Effector CD8-positive, alpha-beta T cell (primary cell): Measurements from ENCODE around the gene ZNF511.
A peak's percentile ranks its signal among the peaks of the same experiment; 100 is the strongest.
"Not testable (repeated sequence)": the region's sequence is repeated elsewhere in the genome, so short reads cannot be mapped to it uniquely, and the experiment has no call there.

Source experiments
- DNase-seq: peaks from one replicate; lab custom pipeline; 2025; lab: John Stamatoyannopoulos, UW

Gene ZNF511

DNA sequence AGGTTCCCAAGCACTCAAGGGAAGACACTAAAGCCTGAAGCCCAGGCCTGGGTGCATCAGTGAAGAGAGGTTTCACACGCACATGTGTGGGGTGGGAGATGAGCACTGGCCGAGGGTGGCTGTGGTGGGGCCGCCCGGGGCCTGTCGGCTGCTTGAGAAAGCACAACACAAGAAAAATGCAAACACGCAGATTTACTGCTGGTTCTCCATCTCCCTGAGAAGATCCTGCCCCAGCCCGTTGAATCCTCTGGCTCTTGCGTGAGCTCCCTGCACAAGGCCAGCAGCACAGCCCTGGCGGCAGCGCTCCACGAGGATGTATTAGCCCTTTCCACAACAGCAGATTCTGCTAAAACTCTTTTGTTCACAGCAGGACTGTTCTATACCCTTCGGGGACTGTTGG lies 6.2 kb downstream of the ZNF511 start:
- DNase-seq = no peak

DNA sequence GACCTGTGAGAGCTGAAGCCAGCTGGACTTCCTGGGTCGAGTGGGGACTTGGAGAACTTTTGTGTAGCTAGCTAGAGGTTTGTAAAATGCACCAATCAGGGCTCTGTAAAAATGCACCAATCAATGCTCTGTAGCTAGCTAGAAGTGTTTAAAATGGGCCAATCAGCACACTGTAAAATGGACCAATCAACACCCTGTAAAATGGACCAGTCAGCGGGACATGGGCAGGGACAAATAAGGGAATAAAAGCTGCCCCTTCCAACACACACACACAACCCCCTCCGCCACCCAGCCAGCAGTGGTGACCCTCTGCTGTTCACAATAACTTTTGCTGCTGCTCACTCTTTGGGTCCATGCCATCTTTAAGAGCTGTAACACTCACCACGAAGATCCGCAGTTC lies 7.1 kb downstream of the ZNF511 start:
- DNase-seq = no peak

DNA sequence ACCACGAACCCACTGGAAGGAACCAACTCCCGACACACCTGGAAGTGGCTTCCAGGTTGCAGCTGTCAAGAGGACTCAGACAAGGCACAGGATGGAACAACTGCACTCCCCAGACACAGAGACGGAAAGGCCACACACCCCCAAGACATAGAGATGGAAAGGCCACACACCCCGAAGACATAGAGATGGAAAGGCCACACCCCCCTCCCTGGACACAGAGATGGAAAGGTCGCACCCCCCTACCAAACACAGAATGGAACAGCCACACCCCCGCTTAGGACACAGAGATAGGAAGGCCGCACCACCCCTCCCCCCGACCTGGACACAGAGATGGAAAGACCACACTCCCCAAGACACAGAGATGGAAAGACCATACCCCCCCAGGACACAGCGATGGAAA lies 7.6 kb downstream of the ZNF511 start:
- DNase-seq = no peak

DNA sequence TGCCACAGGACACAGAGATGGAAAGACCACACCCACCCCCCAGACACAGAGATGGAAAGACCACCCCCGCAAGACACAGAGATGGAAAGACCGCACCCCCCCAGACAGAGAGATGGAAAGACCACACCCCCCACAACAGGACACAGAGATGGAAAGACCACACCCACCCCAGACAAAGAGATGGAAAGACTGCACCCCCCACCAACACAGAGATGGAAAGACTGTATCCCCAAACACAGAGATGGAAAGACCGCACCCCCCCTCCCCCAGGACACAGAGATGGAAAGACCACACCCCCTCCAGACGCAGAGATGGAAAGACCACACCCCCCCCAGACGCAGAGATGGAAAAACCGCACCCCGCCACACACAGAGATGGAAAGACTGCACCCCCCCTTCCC lies 8.0 kb downstream of the ZNF511 start:
- no peak for DNase-seq

DNA sequence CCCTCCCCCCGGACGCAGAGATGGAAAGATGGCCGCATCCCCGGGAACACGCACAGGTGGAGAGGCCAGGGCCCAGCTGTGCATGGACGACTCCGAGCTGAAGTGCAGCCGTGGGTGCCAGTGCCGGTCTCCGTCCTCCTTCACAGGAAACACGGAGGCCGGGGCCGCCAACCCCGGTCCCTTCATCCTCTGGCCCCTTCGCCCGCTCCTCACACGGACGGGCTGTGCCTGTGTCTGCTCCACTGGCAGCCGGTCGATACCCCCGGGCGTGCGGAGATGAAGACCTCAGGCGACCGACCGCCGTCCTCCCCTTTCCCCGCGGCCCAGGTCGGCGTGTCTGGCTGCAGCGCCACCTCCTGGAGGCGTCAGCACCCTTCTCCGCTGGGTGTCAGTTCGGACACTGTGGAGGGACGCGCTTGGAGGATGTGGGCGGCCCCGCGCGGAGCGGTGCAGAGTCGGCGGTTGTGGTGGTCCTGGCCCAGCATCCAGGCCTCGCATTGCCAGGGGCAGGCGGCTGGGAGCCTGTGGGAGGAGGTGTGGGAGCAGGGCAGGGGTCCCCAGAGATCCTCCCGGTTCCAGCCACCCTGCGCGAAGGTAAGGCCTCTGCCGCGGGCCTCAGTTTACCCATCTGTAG lies 9.9 kb downstream of the ZNF511 start:
- DNase-seq = peak; percentile 52

DNA sequence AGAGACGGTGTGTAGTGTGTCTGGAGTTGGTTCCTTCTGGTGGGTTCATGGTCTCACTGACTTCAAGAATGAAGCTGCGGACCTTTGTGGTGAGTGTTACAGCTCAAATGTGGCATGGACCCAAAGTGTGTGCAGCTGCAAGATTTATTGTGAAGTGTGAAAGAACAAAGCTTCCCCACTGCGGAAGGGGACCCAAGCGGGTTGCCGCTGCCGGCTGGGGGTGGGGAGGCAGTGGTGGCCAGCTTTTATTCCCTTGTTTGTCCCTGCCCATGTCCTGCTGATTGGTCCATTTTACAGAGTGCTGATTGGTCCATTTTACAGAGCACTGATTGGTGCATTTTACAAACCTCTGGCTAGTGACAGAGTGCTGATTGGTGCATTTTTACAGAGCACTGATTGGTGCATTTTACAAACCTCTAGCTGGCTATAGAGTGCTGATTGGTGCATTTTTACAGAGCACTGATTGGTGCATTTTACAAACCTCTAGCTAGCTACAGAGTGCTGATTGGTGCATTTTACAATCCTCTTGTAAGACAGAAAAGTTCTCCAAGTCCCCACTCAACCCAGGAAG lies 12.2 kb downstream of the ZNF511 start:
- not testable (repeated sequence) for DNase-seq

DNA sequence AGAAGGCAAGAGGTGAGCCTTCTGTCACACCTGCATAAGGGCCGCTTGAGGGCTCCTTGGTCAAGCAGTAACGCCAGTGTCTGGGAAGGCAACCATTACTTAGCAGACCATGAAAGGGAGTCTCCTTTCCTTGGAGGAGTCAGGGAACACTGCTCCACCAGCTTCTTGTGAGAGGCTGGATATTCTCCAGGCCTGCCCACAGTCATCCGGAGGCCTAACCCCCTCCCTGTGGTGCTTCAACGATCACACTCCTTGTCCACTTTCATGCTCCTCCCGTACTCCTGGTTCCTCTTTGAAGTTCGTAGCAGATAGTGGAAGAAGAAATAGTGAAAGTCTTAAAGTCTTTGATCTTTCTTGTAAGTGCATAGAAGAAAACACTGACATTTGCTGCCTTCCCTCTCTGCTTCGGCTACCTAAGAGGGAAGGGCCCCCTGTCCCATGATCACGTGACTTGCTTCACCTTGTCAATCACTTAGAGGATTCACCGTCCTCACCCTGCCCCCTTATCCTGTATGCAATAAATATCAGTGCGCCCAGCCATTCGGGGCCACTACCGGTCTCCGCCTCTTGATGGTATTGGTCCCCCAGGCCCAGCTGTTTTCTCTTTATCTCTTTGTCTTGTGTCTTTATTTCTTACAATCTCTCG lies 13.5 kb downstream of the ZNF511 start:
- not testable (repeated sequence) for DNase-seq

DNA sequence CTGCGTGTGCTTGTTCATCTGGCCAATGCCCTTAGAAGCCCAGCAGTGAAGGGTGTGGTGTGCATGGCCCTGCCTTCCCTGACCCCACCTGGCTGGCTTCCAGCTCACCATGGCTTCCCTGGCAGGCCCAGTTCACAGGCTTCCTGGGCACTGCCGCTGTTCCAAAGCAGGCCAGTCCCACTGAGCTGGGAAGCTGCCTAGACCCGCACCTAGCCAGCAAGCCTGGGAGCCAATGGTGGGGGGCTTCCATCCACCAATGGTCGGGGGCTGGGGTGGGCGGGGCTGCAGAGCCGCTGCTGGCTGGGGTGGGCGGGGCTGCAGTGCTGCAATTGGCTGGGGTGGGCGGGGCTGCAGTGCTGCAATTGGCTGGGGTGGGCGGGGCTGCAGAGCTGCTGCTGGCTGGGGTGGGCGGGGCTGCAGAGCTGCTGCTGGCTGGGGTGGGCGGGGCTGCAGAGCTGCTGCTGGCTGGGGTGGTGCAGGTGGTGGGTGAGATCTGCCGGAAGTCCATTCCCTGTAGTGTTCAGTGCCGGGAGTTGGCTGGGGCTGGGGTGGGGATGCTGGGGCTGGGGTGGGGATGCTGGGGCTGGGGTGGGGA lies 15.6 kb downstream of the ZNF511 start:
- DNase-seq = peak; percentile 38

DNA sequence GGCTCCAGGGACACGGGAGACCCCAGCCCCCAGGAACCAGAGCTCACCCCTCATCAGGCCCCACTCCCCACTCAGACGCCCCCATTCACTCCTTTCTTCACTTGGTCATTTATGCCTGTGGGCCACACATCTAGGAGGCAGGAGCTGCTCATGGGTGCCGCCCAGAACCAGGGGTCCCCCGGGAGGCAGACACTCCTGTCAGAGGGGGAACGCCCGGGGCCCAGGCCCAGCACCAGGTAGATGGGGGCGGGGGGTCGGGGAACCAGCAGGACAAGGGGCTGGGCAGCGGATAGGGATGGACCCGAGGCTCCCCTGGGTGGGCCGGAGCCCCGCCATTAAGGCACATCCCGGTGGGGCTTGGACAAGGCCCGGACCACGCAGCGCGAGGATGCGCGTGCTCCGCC lies 16.1 kb downstream of the ZNF511 start:
- no peak for DNase-seq

DNA sequence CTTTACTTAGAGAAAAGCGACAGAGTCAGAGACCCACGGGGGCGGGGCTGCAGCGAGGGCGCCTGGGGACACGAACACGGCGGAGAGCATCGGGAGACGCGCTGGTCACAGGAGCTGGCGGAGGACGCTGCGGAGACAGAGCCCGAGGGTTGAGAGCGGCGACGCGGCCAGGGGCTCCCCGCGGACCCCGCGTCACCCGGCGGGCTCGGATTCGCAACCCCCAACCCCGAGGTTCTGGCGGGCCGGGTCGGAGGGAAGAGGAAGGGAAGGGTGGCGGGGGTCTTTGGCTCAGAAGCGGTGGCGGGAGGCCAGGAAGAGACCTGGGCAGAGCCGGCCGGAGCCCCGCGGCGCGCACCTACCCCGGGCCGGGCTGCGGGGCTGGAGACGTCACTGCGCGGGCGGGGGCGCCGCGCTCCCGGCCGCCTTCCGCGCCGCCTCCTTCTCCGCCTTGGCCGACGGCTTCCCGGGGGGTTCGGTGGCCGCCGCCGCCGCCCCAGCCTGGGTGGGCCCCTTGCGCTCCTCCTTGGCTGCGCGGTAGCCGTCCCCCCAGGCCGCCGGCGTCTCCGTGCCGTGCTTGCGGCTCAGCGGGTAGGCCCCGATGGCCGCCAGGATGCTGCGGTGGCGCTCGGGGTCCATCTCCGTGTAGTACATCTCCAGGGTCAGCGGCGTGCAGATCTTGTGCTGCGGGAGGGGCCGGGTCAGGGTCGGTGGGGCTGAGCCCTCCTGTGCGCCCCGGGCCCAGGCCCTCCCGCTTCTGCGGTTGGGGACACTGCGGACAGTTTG lies 16.9 kb downstream of the ZNF511 start:
- DNase-seq = no peak

DNA sequence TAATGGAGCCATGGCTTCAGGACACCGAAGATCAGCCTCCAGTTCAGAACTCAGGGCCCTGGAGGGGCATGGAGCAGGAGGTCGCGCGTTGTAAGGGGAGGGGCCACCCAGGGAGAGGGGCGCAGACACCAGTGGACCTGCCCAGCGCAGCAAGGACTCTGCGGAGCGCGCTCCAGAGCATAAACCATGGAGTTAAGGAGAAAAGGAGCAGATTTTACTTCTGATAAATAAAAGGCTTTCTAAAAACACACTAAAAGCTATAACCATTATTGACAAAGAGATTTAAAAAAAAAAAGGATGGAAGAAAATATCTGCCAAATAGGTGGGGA lies 17.5 kb downstream of the ZNF511 start:
- no peak for DNase-seq

DNA sequence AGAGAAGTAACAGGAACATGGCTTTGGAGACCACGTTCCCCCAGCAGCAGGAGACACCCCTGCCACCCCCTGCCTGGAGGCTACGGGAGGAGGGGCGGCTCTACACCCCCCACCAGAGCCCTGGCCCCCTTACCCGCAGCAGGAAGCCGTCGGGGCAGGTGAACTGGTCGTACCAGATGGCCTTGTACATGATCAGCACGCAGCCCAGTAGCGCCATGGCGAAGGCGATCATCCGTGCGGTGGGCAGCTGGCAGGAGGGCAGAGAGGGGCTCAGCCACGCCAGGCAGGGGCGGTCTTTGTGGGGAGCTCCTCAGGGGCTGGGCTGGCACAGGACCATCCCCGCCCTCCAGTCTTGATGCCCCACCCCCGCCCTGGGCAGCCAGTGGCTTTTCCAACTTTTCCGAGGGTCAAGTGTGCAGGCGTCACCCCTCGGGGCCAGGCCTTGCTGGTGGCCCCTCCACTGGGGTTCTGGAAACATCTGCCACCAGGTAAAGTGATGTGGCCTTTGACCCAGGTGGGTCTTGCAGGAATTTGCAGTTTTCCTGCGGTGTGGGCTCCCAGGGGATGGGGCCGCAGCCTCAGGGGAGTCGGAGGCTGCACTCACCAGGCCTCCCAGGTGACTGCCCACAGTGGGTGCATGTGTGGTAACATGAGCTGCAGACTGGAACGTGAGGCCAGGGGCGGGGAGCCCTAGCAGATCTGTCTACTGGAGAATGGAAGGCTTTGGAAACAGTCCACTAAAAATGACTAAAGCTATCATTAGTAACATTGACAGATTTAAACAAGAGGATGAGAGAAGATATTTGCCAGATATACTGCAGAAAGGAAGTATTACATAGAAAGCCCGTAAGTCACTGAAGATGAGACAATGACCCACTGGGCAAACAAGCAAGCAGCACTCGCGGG lies 18.3 kb downstream of the ZNF511 start:
- DNase-seq = no peak

DNA sequence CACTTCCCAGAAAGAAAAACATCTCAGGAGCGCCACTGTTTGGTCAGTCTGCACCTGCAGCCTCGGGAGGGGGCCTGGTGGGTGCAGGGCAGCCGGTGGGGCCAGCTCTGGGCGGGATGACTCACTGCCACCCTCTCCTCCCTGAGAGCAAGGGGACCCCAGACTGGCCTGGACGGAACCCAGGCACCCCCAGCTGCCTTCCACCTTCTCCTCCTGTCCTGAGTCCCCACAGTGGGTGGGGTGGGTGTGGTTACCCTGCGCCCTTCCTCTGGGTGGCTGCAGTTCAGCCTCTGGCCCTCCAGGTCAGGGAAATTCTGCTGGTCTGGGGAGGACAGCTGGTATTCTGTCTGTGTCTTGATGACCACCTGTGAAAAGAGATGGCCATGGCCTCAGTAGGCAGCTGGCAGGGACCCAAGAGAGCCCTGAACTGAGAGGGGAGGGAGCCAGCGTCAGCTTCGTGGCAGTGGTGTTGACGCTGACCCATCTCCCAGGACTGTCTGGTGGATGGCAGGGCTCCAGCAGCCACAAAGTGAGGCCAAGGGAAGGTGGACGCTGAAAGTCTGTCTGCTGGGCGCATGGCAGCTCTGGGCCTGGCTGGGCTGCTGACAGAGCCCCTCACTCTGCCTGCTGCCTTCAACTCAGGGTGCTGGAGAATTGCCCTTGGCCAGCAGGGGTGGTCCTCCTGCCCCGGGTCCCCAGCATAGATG lies 19.1 kb downstream of the ZNF511 start:
- no peak for DNase-seq

DNA sequence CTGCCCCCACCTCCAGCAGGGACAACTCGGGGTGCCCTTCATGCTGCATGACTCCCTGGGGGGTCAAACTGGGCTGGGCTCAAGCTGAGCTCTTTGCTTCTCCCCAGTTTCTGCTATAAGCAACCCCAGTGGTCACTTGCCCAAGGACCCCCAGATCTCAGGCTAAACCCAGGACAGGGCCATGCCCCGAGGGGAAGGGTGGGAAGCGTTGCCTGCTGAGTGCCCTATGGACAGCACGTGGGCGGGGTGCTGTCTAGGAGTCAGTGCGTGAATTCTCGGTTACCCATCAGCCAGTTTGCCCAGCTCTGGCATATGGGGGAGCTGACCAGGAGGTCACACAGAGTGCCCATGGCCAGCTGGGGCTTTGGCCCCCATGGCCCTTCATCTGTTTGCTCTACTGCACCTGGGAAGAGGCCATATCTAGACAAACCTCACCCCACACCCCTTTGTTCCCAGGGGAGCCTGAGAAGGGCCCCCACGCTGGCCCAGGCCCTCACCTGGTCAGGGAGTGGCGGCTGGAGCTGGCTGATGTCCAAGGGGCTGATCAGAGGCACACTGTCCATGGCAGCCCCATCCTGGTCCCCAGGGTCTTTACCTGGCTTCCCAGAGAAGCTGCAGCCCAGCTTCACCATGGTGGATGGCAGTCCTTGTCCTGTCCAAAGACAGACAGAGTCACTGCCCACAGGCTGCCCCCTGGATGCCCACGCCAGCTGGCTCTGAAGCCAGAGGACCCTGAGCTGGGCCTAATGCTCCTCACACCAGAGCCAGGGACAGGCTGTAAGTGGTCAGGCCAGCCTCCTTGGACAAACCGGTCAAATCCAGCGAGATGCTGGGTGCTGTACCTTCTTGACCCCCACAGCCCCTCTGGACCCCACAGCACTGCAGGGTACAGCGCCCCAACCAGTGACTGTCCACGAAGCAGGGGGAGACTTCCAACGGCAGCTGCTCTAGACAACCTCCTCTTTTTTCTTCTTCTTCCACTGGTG lies 19.9 kb downstream of the ZNF511 start:
- no peak for DNase-seq

DNA sequence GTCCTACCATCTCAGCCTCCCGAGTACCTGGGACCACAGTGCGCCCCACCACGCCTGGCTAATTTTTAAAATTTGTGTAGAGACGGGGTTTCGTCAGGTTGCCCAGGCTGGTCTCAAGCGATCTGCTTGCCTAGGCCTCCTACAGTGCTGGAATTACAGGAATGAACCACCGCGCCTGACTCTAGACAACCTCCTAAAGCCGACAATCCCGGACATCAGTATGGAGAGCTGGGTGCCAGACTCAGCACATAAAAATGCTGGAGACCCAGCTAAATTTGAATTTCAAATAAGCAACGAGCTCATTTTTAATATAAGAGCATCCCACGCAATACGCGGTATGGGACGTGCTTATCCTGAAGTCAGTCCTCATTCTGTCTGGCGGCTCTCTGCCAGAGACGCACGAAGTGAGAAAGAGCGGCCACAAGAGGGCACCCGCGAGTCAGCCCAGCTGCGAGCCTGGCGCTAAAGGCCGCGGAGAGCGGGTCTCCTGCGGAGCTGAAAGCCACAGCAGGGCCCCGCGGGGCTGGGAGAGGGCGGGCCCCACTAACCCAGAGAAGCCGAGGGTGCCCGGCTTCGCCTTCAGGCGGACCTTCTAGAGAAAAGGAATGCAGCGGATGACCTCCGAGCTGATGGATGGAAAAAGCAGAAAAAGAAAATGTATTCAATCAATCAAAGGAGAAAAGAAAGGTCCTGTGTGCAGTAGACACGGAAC lies 20.9 kb downstream of the ZNF511 start:
- peak; percentile 78 for DNase-seq

DNA sequence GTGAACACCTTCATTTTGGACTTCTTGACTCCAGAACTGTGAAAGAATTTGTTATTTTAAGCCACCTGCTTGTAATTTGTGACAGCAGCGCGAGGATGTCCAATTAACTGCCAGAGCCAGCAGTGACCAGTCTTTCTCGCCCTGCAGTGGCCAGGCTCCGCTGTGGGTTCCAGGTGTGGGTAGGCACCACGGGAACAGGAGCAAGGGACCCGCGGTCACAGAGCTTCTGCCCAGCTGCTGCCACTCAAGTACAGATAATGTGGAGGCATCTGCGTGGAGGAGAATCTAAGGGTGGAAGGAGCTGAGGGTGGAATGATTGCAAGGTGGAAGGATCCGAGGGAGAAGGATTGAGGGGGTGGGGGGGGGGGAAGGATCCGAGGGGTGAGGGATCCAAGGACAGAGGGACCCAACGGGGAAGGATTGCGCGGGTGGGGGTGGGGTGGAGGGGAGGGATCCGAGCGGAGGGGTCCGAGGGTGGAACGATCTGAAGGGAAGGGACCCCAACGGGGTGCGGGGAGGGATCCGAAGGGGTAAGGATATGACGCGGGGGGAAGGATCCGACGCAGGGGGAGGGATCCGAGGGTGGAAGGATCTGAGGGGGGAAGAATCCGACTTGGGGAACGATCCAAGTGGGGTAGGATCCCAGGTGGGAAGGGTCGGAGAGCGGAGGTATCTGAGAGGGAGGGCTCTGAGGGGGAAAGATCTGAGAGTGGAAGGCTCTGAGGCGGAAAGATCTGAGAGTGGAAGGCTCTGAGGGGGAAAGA lies 24.4 kb downstream of the ZNF511 start:
- no peak for DNase-seq

DNA sequence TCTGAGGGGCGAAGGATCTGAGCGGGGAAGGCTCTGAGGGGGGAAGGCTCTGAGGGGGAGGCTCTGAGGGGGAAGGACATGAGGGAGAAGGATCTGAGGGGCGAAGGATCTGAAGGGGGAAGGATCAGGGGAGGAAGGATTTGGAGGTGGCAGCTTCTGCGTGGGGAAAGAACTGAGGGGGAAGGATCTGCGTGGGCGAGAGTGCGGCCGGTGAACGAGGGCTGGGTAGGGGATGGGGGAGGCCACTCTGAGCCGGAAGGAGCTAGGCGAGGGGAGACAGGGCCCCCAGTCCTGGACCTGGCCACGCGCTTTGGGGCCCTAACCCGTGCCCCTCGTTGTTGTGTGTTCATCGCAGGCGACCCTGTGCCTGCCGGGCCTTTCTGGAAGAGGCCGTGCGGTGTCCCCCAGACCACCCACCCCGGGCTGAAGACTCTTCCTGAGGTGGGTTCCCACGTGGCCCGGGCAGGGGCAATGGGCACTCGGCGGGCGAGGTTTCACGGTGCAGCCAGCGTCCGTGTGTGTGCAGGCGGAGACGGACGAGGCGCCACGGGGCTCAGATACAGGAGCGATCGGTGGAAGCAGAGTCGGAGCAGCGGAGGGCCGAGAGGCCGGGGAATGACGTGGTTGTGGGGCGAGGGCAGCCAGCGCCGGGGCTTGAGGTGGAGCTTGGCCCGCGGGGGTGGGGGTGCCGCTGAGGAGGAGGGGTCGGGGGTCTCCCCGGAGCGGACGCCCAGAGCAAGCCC lies 26.0 kb downstream of the ZNF511 start:
- DNase-seq = no peak
